NCI-H1105 (cell line): ENCODE data around the gene ANKRD11.

Experiments used
- DNase-seq: peaks from one replicate; lab custom pipeline; 2025; lab: John Stamatoyannopoulos, UW

The ANKRD11 gene

DNA sequence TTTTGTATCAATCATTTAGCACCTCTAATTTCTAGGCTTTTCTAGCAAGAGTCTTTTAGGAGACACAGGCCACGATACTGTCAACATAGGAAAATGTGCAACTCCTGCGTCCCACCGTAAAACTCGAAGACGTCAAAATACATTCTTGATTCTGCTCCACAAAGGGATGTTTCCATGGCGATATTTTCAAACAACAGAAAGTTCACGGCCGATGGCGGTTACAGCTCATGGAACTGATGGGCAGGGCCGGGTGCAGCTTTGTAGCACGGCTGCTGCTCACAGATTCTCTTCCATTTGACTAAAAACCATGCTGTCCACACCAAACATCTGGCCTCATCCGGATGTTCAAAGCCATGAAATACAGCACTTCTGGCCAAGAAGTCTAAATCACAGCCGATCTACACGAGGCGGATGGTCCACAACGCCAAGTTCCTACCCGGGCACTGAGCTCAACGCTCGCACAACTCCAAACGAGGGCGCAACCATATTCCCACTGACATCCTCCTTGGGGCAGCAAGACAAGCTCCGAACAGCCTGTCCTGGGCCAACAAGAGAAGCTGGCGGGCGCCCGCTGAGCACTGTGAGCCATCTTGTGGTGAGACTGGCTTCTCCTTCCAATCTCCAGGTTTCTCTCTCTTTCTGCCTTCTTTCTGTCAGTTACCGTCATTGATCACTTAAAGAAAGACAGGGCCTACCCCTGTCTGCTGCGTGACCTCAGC is 193.0 kb downstream of the ANKRD11 start:
- DNase-seq = no peak

DNA sequence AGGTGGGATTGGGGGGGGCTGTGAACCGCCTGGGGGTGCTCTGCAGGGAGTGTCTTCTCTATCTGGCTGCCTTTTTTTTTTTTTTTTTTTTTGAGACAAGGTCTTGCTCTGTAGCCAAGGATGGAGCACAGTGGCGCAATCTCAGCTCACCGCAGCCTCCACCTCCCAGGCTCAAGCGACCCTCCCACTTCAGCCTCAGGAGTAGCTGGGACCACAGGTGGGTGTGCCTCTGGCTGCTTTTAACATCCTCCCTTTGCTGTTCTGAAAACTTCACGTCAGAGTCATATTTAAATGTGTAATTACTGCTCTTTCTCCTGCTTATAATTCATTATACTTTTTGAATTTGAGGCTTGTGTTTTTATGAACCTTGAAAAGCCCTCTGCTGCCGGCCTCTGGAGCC is 194.4 kb downstream of the ANKRD11 start:
- DNase-seq = no peak

- no peak for DNase-seq
Measured at GRCh38 chr16:89295071-89295900, 195.1 kb downstream of the ANKRD11 start.

GRCh38 chr16:89294486-89294885 is 195.9 kb downstream of the ANKRD11 start:
- no peak for DNase-seq

DNA sequence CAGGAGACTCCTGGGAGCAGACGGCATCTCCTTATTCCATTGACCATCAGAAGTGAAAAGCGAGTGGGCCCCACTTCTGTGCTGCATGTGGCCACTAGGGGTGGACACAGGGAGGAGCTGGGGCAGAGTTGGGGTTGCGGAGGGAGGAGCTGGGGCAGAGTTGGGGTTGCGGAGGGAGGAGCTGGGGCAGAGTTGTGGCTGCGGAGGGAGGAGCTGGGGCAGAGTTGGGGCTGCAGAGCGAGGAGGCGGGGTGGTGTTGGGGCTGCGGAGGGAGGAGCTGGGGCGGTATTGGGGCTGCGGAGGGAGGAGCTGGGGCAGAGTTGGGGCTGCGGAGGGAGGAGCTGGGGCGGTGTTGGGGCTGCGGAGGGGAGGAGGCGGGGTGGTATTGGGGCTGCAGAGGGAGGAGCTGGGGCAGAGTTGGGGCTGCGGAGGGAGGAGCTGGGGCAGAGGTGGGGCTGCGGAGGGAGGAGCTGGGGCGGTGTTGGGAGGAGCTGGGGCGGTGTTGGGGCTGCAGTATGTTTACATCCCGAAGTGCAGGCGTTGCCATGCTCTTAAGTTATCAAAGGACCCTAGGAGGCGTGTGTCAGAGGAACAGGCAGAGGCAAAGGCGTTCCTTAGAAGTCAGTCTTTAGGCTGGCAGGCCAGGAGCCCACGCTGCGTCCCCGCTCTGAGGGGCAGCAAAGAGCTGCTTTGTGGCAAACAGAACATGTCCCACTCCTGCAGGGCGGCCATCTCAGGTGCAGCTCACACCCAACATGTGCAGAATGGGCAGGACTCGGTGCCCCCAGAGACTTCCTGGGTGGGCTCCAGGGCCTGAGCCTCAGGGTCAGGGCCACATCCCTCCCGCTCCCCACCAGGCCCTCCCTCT is 196.9 kb downstream of the ANKRD11 start:
- no peak for DNase-seq

GRCh38 chr16:89292443-89293078 is 197.8 kb downstream of the ANKRD11 start:
- no peak for DNase-seq

DNA sequence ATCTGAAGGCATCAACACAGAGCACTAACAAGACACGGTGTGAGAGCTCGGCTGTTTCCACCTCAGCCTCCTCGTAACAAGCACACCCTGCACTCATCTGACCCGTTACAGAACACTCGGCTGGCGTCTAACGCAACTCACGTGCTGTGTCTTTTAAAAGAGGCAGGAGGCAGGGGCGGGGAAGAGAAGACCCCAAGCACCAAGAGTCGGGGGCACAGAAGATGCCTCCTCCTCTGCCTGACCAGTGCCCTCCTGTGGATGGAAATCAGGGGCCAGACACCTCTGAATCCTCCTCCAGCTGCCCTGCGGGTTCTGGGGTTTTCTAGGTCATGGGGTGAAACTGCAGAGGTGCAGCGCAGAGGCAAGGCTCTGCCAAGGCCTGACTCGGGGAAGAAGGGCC is 198.6 kb downstream of the ANKRD11 start:
- no peak for DNase-seq

DNA sequence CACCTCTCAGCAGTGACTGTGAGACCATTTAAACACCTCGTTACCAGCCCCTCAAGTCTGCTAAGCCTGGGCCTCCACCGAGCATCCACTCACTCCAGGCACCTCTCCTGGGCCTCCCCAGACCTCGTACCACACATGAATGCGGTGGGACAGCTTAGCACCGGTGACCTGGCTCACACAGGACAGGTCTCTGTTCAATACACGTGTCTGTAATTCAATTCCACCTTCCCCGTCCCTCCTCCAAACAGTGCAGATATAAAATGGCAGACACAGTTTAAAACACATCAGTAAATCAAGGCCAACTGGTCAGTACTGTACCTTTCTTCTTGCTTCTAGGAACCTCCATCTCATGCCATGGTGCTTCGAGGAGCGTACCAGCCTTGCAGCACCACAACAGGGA is 199.0 kb downstream of the ANKRD11 start:
- DNase-seq = no peak

GRCh38 chr16:89290887-89291286 is 199.5 kb downstream of the ANKRD11 start:
- no peak for DNase-seq

DNA sequence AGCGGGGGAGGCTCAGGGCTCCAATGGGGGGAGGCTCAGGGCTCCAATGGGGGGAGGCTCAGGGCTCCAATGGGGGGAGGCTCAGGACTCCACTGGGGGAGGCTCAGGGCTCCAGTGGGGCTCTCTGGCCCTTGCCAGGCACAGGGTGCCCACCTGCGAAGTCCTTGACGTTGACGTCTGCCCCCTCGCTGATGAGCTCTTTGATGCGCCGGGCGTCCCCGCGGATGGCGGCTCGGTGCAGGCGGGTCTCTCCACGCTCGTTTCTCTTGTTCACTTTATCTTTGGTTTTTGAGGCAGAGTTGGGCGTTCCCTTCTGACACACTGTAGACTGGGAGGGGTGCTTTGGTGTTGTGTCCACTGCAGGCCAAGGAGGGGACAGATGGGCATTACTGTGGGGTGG is 199.9 kb downstream of the ANKRD11 start:
- no peak for DNase-seq

- no peak for DNase-seq
Measured at GRCh38 chr16:89289428-89290395, 200.6 kb downstream of the ANKRD11 start.

DNA sequence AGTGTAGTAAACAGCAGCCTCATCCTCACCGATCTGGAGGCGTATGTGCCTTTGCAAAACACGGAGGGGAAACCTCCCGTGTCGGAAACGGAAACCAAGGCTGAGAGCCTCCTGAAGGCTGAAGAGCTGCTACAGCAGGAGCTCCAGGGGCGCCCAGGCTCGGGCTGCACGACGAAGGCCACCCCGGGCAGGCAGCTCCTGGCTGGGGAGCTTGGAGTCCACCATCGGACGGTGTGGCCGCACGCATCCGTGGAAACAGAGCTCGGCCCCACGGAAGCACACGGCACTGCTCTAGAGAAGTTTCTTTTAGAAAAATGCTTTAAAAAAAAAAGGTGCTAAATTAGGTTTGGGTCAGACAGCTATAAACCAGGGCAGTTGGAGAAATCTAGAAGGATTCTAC is 201.4 kb downstream of the ANKRD11 start:
- DNase-seq = no peak

DNA sequence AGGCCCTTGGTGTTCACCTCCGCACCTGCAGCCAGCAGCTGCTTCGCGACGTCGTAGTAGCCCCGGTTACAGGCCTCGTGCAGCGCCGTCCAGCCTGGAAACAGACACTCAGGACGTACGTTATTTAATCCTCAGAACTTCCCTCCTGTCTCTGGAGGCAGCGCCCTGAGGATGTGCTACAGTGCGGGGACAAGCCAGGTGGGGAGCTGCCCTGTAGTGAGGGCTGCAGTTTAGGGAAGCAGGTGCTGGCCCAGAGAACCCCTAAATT is 201.8 kb downstream of the ANKRD11 start:
- DNase-seq = no peak

DNA sequence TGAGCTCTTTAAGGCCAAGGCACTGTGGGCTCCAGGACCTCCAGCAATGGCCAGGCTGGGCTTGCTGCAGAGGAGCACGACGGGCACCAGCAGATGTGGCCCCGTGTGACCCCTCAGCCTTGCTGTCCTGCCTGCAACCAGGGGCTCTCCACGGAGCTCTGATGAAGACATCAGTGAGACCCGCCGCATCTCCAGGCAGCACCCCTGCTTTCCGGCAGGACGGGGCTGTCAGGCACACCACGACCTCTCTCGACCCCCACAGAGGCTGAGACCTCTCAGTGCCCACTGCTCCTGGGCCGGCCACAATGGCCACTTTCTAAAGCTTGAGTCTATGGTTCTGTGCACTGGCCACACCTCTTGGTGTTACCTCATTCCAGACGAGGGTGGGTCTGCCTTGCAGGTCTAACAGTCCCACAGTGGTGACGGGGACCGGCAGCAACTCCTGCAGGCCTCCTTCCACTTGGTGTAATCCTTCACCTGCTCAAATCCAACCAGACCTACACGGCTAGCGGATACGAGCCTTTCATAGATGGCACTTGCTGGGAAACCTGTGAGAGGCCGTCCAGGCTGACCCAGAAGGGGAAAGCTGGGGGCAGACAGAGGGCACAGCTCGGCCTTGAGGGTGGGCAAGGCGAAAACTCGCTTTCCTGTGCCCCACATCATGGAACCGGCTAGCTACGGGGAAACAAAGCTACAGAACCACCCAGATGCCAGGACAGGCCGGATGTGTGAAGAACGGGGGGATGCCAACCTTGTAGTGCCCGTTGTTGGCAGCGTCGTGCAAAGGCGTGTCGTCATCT is 202.4 kb downstream of the ANKRD11 start:
- no peak for DNase-seq

DNA sequence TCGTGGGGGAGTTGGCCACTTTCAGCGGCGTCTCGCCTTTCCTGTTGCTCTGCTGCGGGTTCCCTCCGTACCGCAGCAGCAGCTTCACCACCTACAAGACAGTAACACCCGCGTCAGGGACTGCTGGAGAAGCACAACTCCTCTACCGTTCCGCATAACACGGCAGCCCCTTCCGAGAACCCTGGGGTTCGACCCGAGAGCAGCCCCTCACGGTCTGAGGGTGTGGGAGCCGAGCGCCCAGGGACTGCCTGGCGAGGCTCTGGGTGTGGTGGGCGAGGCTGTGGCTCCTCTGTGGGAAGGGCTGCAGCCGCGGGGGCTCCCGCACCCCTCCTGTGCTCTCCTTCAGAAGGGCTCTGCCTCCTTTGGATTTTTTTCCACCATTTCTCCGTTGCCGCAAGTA is 204.3 kb downstream of the ANKRD11 start:
- DNase-seq = no peak

- DNase-seq = no peak
Measured at GRCh38 chr16:89285381-89285780, 205.0 kb downstream of the ANKRD11 start.

- no peak for DNase-seq
Measured at GRCh38 chr16:89283449-89283848, 206.9 kb downstream of the ANKRD11 start.

DNA sequence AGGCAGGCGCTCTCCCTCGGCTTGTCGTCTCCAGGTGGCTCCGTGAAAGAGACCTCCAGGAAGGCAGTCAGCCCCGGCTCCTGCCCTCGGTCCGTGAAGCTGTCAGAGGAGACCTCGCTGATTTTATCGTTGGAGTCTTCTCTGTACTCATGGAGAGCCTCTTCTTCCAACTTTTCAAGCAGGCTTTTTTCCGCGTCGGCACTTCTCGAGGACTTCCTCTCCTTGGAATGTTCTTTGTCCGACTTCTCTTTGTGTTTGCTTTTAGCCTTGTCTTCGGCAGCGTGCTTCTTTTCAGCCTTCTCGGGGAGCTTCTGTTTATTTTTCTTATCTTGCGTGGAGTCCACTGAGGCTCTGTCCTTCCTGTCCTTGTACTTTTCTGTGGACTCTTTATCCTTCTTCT is 207.8 kb downstream of the ANKRD11 start:
- DNase-seq = no peak

- DNase-seq = no peak
Measured at GRCh38 chr16:89281829-89282228, 208.5 kb downstream of the ANKRD11 start.

DNA sequence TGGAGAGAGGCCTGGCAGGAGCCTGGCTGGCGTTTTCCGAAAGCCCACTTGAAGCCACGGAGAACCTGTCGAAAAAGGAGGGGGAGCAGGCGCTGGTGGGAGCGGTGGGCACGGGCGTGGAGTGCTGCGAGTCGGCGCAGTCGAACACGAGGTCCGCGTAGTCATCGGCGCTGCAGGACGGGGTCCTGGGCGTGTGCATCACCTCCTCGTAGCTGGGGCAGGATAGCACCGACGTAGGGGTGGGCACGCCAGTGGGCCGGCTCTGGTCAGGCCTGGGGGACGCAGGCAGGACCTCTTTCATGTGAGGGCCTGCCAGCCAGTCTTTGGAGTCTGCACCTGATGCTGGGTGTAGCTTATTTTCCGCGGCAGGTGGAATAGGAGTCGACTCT is 209.2 kb downstream of the ANKRD11 start:
- DNase-seq = no peak
